Keratinocyte (primary cell): ENCODE measurements around the gene CD200R1. TPM values are rescaled to one million over a fixed set of nuclear protein-coding genes. Genes with fewer than 3 reads are reported as not detected.
A peak's percentile ranks its signal among the peaks of the same experiment; 100 is the strongest.

Experiments
- DNase-seq: peaks from one replicate; pipeline ENCODE4 v3.0.0-alpha.2; 2011; ENCODE audit warnings: low read depth, missing footprints, low spot score
- FAIRE-seq: peaks from 2 replicates; lab custom pipeline; 2011; peaks lifted over from hg19 to GRCh38; lab: Jason Lieb, UNC
- H2AFZ ChIP-seq: 2 replicates; pipeline ENCODE4 v1.6.0; 2012; ENCODE audit warnings: low read length, control low read depth, inconsistent platforms; ENCODE audit not compliant: control insufficient read depth
- H3K27ac ChIP-seq: 2 replicates; pipeline ENCODE4 v1.5.1; 2011; ENCODE audit warnings: low read length; ENCODE audit not compliant: control insufficient read depth, insufficient read depth
- H3K27me3 ChIP-seq: 3 replicates; pipeline ENCODE4 v1.6.0; 2011; ENCODE audit warnings: low read length; ENCODE audit not compliant: control insufficient read depth, insufficient read depth; ENCODE audit errors: extremely low read depth
- H3K36me3 ChIP-seq, 2 experiments: 2 replicates in 1 of 2; 3 replicates in 1 of 2; pipeline ENCODE4 v1.5.1; 2011; ENCODE audit warnings: low read length in 2 of 2, mild to moderate bottlenecking in 1 of 2; ENCODE audit not compliant: control insufficient read depth in 2 of 2, insufficient read depth in 2 of 2; ENCODE audit errors: extremely low read depth in 1 of 2
- H3K4me1 ChIP-seq: 3 replicates; pipeline ENCODE4 v1.5.1; 2011; ENCODE audit warnings: low read length; ENCODE audit not compliant: control insufficient read depth, insufficient read depth; ENCODE audit errors: extremely low read depth
- H3K4me2 ChIP-seq: 3 replicates; pipeline ENCODE4 v1.6.0; 2011; ENCODE audit warnings: low read depth, low read length; ENCODE audit not compliant: control insufficient read depth, insufficient read depth; ENCODE audit errors: extremely low read depth
- H3K4me3 ChIP-seq, 3 experiments: fragments of 200-600 bp in 1 of 3; sonication (generic) in 1 of 3; 2 replicates in 2 of 3; 3 replicates in 1 of 3; pipeline ENCODE4 v1.5.1; 2011 to 2016; ENCODE audit warnings: low read length in 3 of 3, mild to moderate bottlenecking in 3 of 3, control low read depth in 2 of 3, inconsistent platforms in 1 of 3, low read depth in 1 of 3, mixed read lengths in 1 of 3, mixed run types in 1 of 3, moderate library complexity in 1 of 3; ENCODE audit not compliant: control insufficient read depth in 2 of 3, insufficient read depth in 2 of 3; ENCODE audit errors: extremely low read depth in 1 of 3
- H3K79me2 ChIP-seq: 2 replicates; pipeline ENCODE4 v1.6.0; 2012; ENCODE audit warnings: low read length; ENCODE audit not compliant: control insufficient read depth, insufficient read depth
- H3K9ac ChIP-seq: 3 replicates; pipeline ENCODE4 v1.6.0; 2011; ENCODE audit warnings: low read length; ENCODE audit not compliant: control insufficient read depth, insufficient read depth; ENCODE audit errors: extremely low read depth
- H3K9me1 ChIP-seq: 3 replicates; pipeline ENCODE4 v1.6.0; 2011; ENCODE audit warnings: low read length; ENCODE audit not compliant: control insufficient read depth, insufficient read depth; ENCODE audit errors: extremely low read depth
- H3K9me3 ChIP-seq: 2 replicates; pipeline ENCODE4 v1.5.1; 2012; ENCODE audit warnings: low read depth, low read length; ENCODE audit not compliant: control insufficient read depth
- H4K20me1 ChIP-seq: 3 replicates; pipeline ENCODE4 v1.6.0; 2011; ENCODE audit warnings: low read length; ENCODE audit not compliant: control insufficient read depth, insufficient read depth; ENCODE audit errors: extremely low read depth
- CTCF ChIP-seq, 3 experiments: IDR thresholded peaks in 1 of 3; conservative IDR thresholded peaks in 1 of 3; optimal IDR thresholded peaks in 1 of 3; 2 replicates in 2 of 3; 3 replicates in 1 of 3; pipeline versions ENCODE3 to v1.5.1; 2011; ENCODE audit warnings: low read length in 3 of 3, mild to moderate bottlenecking in 3 of 3, moderate library complexity in 2 of 3, control low read depth in 1 of 3, inconsistent platforms in 1 of 3; ENCODE audit not compliant: insufficient read depth in 2 of 3; ENCODE audit errors: extremely low read depth in 1 of 3
- EZH2 ChIP-seq: IDR thresholded peaks from one replicate; pipeline ENCODE4 v1.6.1; 2012; ENCODE audit warnings: inconsistent platforms, mild to moderate bottlenecking, low read length, moderate library complexity
- dilution Hi-C: fragments of 300-500 bp; cut with MboI; formaldehyde crosslinking; loops from one replicate; pipeline ENCODE4 v1.7.0; 2020; ENCODE audit warnings: low sequenced_read_pairs; ENCODE audit not compliant: extremely low pct_ligation_motif_present
- polyA plus RNA-seq, 5 experiments: library from polyadenylated mRNA; depleted of rRNA in 3 of 5; stranded (reverse) in 3 of 5; stranded (forward) in 1 of 5; unstranded in 1 of 5; fragments of >200 nt; gene quantifications; 1 replicate in 1 of 5; 2 replicates in 3 of 5; 3 replicates in 1 of 5; pipeline versions ENCODE4 v1.2.1 to v1.2.3, GENCODE V29; 2011 to 2012; ENCODE audit warnings: missing spikeins in 2 of 5, low read depth in 1 of 5, low replicate concordance in 1 of 5

CD200R1 gene
- polyA plus RNA-seq, 1 donor (not counting 4 experiments of a cell fraction or from before 2014, with no cell fraction given) = 1.6 TPM

- Histone ChIP-seq H3K4me1 (no peaks in the 10 kb centered on the region), H3K36me3 (peaks cover 10 to 40% of the 10 kb centered on the region in 2 experiments), H2AFZ (no peak overlapping the region), H3K27ac (no peak overlapping the region), H3K4me2 (no peak overlapping the region), H3K9ac (no peak overlapping the region), H3K9me3 (no peaks in the 10 kb centered on the region), H3K79me2 (peaks cover 4% of the 10 kb centered on the region), H3K4me3 (no peak overlapping the region), H3K27me3 (no peaks in the 10 kb centered on the region), H4K20me1 (peaks cover 4% of the 10 kb centered on the region), H3K9me1 (no peaks in the 10 kb centered on the region)
- dilution Hi-C loops = loop anchor here (10.0 kb wide), 1 partner anchor 358 kb away; the partner anchor contains the start of gene CCDC80
- TF ChIP-seq EZH2 (no peak), CTCF (optimal IDR thresholded peaks at IDR 0.05 in 1 of 3, IDR thresholded peaks at IDR 0.05 in 1 of 3, conservative IDR thresholded peaks at IDR 0.05 in 1 of 3; ENCODE audit: extremely low read depth in 1 of 3, insufficient read depth in 2 of 3, low read length in 3 of 3) (no peak)
- FAIRE-seq (peak; percentile 51), DNase-seq (no peak)
Observed at GRCh38 chr3:113002679-113003078, 27.8 kb upstream of the CD200R1 start.

- dilution Hi-C loops = loop anchor here (10.0 kb wide), 1 partner anchor 357 kb away; the partner anchor contains the start of gene CCDC80
- peaks cover 4% of the 10 kb centered on the region for H4K20me1 ChIP-seq
- peaks cover 2% of the 10 kb centered on the region for H3K79me2 ChIP-seq
- H3K27ac ChIP-seq = no peak overlapping the region
- no peaks in the 10 kb centered on the region for H3K9me3 ChIP-seq
- H3K27me3 ChIP-seq = no peaks in the 10 kb centered on the region
- H3K9ac ChIP-seq = no peak overlapping the region
- no peak overlapping the region for H3K4me3 ChIP-seq
- no peak for FAIRE-seq
- H3K9me1 ChIP-seq = no peaks in the 10 kb centered on the region
- TF ChIP-seq EZH2 (no peak), CTCF (optimal IDR thresholded peaks at IDR 0.05 in 1 of 3, IDR thresholded peaks at IDR 0.05 in 1 of 3, conservative IDR thresholded peaks at IDR 0.05 in 1 of 3; ENCODE audit: extremely low read depth in 1 of 3, insufficient read depth in 2 of 3, low read length in 3 of 3) (no peak)
- H3K4me2 ChIP-seq = no peak overlapping the region
- no peak overlapping the region for H2AFZ ChIP-seq
- peaks cover 8 to 36% of the 10 kb centered on the region in 2 experiments for H3K36me3 ChIP-seq
- no peak for DNase-seq
- no peaks in the 10 kb centered on the region for H3K4me1 ChIP-seq
Observed at GRCh38 chr3:113002037-113002436, 27.1 kb upstream of the CD200R1 start.
